ENCODE measurements around the gene CEP170.
A peak's percentile ranks its signal among the peaks of the same experiment; 100 is the strongest.

CEP170 gene

DNA sequence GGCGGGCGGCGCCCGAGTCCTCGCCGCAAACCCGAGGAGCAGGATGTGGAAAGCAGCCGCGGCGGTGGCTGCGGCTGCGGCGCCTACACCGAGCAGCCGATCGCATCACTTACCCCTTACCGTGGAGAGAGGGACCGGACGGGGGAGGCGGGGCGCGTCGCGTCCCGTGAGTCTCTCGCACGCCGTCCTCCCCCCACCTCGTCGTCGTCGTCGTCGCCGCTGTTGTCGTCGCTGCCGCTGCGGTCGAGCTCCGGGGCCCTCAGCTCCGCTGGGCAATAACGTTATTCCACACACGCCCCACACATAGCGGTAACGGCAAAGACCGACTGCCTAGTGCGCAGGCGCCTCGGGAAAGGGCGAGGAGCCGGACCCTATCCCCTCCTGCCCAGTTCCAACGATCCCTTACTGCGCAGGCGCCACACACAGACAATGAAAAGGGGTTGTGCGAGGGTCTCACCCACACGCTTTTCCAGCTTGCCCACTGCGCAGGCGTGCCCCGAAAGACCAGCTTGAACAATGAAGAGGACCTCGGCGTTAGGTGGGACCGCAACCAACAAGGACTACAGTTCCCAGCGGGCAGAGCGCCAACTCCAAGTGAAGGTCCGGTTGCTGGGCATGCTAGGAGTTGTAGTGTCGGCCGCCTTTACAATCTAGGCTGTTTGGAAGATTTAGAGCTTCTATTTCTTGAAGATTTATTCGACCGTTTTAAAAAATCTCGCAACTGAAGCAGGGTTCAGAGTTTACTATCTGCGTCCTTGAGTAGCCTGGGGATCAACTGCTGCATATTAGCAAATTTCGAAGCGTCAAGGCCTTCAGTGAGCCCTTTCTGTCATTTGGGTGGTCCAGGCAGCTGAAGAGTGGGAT, at the start of gene CEP170:
TSS of gene CEP170 (minus strand) at position 355 of the 864 bp plus-strand sequence. CDS start 30,001 bp downstream, outside the sequence.
- peak; percentile 94 for DNase-seq

DNA sequence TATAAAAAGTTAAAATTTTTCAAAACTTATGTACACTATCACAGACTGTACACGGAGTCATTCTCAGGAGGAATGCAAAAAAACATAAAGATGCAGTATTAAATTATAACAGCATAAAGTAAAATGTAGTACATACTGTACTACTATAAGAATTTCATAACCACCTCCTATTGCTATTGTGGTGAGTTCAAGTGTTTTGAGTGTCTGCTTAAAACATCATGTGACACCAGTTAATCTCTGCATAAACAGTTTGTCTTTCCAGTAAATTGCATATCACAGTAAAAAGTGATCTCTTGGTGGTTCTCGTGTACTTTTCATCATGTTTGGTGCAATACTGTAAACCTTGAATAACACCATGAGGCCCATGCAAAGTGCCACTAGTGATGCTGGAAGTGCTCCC, 46.0 kb upstream of the CEP170 start:
- no peak for DNase-seq

DNA sequence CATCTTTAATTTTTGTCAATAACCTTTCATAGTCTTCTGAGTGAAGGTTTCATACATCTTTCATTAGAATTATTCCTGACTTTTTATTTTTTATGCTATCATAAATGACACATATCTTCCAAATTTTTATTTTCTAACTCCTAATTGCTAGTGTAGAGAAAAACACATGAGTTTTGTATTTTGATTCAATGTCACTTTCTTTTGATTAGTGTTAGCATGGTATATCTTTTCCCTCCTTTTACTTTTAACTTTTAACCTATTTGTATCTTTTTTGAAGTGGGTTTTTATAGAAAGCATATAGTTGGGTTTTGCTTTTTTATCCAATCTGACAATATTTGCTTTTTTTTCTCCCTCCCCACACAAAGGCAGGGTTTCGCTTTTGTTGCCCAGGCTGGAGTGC, 44.0 kb upstream of the CEP170 start:
- no peak for DNase-seq

DNA sequence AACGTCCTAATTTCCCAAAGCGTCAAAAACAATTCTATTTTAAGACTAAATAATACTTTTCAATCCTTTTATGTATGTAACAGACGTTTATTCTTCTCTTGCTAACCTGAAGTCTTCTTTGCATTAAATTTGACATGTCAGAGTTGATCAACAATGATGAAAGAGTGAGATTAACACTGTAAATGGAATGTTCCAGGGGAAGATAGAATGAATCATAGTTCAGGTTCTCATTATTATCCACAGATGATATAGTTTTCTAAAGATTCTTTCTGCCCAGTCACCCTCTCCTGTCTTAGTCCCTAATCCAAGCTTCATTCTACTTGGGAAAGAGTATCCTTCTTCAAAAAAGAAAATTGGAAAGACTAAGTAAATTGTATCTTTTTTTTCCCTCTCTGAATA, 39.6 kb upstream of the CEP170 start:
- DNase-seq: no peak

DNA sequence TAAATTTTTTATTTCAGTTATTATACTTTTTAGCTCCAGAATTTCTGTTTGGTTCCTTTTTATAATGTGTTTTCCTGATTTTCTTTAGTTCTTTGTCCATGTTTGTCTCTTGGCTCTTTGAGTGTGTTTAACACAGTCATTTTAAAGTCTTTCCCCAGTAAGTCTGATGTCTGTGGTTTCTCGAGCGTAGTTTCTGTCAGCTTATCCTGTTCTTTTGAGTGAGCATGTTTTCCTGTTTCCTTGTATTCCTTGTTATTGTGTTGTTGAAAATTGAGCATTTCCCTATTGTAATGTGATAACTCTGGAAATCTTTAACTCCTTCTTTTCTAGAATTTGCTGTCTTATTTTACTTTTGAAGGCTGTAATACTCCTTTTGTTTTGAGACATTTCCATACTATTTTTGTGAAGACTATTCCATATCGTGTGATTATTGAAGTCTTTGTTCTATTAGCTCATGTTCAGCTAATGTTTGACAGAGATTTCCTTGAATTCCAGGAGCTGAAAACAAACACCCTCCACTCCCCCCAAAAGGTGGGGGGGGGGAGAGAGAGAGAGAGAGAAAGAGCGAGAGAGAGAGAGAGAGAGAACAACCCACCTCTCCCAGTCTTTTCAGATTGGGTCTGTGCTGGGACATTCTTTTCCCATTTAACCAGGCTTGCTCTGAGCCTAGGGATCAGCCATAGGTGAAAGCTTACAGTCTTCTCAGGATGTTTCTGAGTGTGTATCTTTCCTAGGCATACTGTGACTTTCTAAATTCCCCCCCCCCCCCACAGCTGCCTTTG, 39.1 kb upstream of the CEP170 start:
- no peak for DNase-seq

DNA sequence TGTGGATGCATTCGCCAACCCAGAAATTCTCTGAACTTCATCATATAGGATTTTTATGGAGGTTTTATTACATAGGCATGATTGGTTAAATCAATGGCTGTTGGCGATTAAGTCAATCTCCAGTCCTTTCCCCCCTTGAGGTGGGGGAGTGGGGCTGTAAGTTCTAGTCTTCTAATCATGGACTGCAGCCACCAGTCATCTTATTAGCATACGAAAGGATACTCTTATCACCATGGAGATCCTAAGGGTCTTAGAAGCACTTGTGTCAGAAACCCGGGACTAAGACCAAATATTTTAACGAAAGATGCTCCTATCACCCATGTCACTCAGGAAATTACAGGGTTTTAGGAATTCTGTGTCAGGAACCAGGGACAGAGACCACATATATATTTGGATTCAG, 37.0 kb upstream of the CEP170 start:
- no peak for DNase-seq

DNA sequence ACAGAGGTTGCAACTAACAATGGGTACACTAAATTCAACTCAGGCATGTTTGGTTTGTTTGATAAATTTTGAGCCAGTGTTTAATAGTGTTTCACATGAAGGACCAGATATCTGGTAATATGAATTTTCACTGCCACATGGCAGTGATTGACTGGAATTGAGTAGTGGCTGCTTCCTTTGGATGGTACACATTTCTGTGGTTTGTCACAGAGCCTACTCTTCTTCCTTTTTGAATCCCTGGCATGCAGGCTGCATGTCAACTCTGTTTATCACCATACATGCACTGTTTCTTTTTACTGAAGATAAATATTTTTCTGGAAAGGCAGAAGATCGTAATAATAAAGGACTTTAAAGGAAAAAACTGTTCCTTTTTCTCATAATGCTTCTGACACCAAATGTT, 36.2 kb upstream of the CEP170 start:
- no peak for DNase-seq

DNA sequence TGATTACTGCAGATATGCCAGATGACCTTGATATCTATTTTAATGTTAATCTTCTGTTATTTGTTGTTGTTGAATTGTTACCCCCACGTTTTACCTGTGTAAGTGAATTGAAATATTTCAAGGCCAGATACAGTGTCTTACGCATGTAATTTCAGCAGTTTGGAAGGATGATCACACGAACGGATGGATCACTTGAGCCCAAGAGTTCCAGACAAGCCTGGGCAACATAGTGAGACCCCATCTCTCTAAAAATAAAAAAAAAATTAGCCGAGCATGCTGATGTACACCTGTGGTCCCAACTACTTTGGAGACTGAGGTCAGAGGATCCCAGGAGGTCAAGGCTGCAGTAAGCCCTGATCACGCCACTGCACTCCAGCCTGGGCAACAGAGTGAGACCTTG, 33.0 kb upstream of the CEP170 start:
- no peak for DNase-seq

DNA sequence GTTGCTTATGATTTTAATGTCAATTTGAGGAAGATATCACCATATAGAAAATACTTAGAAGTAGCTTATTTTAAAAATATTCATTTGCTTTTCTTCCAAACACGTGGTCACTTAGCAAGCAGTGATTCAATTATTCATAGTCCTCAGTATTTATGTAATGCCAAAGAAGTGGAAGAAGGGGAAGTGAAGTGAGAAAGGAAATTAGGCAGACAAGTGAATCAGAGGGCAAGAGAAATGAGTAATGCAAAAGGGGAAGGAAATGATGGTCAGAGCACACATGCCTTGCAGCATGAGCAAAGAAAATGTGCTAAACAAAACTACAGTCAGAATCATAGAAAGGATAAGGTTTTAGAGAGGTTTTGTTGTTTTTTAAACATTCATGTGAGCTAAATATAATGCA, 32.6 kb upstream of the CEP170 start:
- DNase-seq: no peak

DNA sequence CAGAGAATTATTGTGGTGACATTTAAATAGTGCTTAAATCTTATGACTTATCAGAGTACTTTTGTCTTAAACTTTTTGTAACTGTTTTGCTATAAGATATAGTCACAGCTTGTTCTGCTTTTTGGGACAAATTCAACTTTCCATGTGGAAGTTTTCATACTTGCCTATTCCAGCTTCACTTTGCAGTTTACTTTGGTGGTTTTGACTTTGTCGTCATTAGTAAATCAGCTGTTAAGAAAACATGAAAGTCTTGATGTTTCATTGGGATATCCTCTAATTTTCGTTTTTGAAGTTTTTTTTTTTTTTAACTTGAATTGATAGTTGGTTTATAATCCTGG, 32.0 kb upstream of the CEP170 start:
- no peak for DNase-seq

DNA sequence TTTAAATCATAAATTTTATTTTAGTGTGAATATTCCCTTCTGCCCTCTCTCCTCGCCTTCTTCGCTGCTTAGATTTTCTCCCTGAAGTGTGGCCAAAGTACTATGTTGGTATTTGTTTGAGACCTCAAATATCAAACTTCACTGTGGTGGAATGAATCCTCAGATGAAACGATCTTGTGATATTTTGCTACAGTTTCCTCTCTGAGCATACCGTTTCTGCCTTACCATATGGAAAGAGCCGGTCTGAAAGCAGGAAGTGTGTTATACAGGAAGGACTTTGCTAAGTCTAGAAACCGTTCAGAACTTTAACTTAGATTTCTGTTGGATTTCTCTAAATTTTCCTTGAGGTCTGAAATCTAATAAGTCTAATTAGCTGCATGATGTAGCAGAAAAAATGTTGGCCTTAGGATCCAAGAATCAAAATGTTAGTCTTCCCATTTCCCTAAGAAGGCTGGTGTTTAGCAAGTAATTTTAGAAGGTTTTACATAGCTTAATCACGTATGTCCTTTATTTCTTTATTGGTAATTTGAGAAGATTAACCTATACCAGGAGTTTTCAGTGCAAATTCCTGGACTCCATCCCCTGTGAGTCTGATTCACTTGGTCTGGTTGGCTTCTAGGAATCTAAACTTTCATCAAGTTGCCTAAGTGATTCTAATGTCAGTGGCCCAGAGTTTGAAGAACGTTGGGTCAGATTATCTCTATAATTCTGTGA, 31.5 kb upstream of the CEP170 start:
- DNase-seq: no peak

DNA sequence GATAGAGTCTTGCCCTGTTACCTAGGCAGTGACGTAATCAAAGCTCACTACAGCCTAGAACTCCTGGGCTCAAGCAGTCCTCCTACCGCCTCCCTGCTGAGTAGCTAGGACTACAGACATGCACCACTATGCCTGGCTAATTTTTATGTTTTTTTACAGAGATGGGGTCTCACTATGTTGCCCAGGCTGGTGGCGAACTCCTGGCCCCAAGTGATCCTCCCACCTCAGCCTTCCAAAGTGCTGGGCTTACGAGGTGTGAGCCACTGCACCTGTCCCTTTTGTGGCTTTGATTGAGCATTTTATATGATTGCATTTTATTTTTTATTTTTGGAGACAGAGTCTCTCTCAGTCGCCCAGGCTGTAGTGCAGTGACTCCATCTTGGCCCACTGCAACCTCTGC, 26.6 kb upstream of the CEP170 start:
- DNase-seq: no peak

DNA sequence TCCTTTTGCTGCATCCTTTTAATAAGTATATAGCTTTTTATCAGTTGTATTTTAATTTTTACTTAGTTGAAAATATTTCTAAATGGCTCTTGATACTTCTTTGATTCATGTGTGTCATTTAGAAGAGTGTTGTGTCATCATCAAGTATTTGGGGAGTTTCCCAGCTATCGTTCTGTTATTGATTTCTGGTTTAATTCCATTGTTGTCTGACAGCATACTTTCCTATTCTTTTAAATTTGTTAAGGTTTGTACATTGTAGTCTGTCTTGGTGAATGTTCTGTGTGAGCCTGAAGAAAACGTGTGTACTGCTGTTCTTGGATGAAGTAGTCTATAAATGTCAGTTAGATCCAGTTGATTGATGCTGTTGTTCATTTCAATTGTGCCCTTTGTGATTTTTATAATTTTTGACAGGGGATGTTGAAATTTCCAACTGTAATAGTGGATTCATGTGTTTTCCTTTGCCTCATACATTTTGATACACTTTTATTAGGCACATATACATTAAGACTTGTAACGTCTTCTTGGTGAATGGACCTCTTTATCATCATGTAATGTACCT, 25.6 kb upstream of the CEP170 start:
- DNase-seq: no peak

DNA sequence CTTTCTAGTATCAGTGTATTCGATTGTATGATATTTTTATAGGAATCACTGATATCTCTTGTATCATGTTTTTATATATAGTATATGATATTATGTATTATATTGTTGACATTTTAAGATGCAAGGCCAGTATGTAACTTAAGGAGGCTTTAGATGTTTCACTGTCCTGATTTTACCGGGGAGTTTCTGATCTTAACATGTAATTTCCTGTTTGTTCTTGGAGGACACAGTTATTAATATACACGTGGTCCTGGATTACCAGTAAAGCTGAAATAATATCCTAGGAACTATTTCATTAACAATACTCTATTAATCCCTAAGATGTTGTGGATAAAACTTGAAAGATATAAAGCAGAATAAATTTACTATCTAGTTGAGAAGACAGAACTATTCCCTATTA, 20.2 kb upstream of the CEP170 start:
- DNase-seq: no peak

DNA sequence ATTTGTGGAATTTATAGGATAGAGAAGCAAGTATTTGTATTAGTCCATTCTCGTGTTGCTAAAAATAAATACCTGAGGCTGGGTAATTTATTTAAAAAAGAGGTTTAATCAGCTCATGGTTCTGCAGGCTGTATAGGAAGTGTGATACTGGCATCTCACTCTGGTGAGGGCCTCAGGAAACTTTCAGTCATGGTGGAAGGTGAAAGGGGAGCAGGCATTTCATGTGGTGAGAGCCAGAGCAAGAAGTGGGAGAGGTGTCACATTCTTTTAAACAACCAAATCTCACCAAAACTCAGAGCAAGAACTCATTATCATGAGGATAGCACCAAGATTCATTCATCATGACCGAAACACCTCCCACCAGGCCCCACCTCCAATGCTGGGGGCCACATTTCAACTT, 18.9 kb upstream of the CEP170 start:
- DNase-seq: no peak

DNA sequence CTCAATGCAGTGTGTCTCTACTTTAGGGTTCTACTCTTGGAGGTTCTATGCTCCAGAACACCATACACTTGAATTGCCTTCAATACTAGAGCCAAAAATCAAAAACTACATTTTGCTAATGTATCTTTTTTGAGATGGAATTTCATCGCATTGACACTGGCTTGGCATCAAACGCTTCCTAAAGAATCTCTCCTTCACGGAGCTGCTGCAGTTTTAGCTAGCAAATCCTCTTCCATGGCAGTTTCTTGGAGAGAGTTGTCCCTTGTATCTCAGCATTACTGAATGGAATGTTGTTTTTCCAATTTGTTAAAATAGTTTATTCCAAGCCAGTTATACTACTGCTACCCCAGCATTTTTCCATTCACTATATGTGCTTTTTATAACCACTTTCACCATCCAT, 18.4 kb upstream of the CEP170 start:
- DNase-seq: no peak

DNA sequence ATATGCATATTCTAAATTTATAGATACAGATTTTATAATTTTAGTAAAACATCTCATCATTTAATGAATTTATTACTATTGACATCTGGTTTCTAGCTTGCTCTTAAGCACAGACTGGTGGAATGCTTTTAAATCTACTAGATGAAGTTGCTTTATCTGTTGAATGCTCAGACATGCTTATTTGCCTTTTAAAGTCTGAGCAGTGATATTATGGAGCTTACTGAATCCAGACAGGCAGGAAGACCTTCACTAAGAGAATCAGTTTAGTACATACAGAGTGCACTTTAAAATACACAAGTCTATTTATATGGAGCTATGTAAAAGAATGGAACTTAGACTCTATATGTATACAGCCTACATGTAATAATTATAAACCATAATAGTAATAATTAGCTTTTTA, 17.3 kb upstream of the CEP170 start:
- DNase-seq: no peak

DNA sequence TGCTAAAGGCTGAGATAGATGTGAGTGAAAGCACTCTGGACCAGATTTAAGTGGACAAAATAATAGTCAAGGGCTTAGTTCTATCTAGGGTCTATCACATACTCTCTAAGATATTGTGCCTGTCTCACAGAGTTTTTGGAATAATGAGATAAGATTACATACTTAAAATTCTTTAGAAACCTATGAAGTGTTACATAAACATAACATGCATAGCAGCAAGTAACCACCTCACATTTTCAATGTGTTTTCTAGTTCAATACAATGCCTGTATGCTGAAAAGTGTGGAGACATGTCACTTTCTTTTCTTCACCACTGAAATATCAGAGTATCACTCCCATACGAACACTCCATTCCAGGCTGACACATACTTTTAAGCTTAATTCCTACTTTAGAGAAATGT, 16.9 kb upstream of the CEP170 start:
- DNase-seq: no peak

DNA sequence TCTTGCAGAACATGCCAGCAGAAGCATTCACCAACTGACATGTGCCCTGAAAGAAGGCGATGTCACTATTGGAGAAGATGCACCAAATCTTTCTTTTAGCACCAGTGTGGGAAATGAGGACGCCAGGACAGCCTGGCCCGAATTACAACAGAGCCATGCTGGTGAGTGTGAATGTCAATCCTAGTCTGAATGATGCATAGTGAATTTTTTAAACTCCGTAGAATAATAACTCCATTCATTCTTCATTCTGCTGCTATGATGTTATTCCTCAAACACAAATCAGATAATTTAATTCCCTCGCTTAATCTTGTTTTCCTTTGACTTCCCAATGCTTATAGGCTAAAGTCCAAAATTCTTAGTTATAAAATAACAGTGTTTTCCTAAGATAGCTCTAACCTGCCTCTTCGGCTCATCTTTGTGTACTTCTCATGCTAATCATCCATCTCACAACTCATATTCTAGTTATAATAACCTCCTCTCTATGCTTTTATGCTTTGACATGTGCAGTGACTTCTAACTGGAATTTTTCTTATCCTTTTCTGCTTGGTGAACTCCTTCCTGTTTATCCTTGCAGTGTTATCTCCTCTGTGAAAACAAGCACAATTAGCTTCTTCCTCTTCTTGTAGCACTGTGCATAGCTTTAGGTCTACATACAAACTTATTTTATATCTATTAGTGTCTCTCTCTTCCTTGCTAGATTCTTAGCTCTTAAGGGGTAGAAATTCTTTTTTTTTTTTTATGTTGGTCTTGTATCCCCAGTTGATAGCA, 15.2 kb upstream of the CEP170 start:
- DNase-seq: no peak

DNA sequence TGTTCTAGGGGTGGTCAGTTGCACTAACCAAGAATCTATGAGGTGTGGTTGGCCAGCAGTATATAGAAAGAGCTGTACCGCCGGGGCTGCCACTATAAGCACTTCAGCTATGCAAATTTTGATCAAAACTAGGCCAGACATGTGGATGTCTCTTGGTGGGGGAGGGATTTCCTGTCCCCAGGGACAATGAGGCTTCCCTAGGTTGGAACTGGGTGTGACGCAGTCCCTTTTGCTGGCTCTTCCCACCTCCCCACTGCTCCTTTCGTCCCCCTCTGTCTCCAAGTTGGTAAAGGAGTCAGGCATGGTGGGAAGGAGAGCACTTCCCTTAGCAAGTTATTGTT, 14.3 kb upstream of the CEP170 start:
- no peak for DNase-seq

DNA sequence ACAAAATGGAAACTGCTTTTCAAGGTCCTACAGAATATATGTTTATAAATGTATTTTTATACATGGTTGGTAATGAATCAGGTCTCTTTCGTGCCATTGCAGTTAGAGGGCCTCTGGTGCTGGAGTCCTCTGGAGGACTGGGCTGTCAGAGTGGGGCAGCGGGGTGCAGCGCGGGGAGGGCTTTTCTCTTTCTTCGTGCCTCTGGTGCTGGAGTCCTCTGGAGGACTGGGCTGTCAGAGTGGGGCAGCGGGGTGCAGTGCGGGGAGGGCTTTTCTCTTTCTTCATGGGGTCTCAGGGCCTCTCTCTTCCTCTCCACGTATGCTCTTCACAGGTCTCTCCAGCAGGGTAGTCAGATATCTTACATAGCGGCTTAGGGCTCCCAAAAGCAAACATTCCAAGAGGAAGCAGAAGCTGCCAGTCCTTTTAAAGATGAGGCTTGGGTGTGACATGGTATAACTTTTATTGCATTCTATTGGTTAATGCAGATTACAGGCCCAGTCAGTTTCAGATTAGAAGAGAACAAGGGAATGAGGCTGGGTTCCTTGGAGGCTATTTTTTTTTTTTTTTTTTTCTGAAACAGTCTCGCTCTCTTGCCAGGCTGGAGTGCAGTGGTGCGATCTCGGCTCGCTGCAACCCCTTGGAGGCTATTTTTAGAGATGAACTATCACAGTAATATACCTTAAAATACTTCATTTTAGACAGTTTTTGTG, 13.8 kb upstream of the CEP170 start:
- DNase-seq: no peak

Data from NCI-H524 treated with DMSO at 0.1 percent for 48 hours (cell line).